GM21825 (cell line): ENCODE measurements around the gene HTRA2.
"Not testable (repeated sequence)": the region's sequence is repeated elsewhere in the genome, so short reads cannot be mapped to it uniquely, and the experiment has no call there.

Experiments used
- ATAC-seq: cut with Tn5 transposase; IDR thresholded peaks from one replicate; pipeline ENCODE4 v1.9.1; 2021; ENCODE audit warnings: mild to moderate bottlenecking, moderate library complexity; ENCODE audit not compliant: unreplicated experiment

The HTRA2 gene

DNA sequence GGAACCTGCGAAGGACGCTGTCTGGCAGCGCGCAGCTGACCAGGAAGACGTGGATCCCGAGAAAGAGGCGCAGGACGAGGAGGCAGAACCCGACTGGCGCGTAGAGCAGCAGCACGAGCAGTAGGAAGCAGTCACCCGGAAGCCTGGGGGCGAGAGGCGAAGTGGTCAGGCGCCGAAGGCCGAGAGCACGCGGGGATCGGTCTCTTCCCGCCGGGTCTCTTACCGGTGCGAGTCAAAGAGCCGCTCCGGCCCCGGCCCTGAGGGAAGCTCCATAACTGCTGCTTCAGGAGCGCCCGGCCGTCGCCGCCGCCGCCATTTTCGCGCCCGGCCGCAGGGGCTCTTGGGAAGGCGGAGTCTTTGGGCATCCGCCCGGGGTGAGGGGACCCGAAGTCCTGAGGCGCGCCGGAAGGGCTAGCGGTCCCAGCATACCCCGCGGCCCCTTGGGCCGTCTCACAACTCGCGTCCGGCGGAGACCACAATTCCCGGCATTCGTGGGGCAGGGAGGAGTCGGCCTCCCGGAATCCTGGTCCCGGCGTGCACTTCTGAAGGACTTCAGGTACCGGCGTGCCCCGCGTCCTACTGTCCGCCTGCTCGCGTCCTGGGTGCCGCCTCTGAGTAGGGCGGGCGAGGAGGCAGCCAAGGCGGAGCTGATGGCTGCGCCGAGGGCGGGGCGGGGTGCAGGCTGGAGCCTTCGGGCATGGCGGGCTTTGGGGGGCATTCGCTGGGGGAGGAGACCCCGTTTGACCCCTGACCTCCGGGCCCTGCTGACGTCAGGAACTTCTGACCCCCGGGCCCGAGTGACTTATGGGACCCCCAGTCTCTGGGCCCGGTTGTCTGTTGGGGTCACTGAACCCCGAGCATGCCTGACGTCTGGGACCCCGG lies at the start of gene HTRA2, which contains the start of gene AUP1:
Gene HTRA2, plus strand, starts transcription at position 577 of the 882 bp plus-strand sequence. Its CDS starts 74 bp downstream, at position 651.
Gene AUP1, minus strand, starts transcription at position 350 of the 882 bp plus-strand sequence. Its CDS starts 77 bp downstream, at position 273.
- ATAC-seq = peak; percentile 76

DNA sequence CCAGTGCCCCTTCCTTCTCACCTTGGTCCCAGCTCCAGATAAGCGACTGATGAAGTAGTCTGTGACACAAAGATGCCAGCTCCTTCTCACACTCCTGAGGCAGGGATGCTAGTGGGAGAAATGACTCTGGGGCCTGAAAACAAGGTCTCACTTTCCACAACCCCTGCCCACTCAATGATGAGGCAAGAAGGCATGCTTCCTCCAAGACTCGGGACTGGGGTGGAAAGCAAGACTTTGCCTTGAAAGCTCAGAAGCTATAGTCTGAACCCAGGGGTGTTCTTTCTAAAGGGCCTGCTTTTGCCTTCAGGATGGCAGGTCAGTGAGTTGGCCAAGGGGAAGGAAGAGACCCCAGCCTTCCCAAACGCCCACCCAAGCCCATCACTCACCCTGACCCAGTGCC lies 48.3 kb upstream of the HTRA2 start:
- ATAC-seq = no peak

DNA sequence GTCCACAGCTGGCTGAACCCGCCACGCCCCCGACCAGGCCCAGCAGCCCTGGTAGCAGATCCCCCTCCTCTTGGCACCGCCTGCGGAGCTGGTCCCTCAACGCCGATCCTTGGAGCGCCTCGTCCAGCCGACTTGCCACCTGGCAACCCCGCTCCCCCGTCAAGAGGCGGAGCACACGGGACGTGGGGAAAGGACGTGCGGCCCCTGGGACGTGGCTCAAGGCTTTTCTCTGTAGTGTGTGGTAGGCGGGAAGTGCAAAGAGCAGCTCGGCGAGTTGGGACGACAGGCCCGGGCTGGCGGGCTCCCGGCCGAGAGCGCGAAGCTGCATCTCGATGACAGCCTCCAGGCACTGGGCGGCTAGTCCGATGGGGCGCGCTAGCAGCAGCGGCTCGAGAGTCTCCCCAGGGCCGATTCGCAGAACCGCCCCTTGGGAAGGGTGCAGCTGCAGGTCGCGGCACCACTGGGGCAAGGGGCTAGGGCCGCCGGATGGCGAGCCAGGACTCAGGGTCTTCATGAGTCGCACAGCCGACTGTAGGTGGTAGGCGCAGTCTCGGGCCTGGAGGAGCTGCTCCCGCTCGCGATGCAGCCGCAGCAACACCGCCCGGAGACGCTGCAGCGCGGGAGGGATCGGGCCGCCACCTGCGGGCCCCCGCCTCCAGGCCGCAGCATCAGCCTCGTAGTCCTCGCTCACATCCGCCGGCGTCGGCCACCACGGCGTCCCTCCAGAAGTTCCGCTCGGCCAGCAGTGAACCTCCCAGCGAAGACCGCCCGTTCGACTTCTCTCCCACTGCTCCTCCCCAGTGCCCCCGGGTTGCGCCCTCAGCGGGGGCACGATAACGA lies 47.6 kb upstream of the HTRA2 start:
- ATAC-seq = peak; percentile 39

DNA sequence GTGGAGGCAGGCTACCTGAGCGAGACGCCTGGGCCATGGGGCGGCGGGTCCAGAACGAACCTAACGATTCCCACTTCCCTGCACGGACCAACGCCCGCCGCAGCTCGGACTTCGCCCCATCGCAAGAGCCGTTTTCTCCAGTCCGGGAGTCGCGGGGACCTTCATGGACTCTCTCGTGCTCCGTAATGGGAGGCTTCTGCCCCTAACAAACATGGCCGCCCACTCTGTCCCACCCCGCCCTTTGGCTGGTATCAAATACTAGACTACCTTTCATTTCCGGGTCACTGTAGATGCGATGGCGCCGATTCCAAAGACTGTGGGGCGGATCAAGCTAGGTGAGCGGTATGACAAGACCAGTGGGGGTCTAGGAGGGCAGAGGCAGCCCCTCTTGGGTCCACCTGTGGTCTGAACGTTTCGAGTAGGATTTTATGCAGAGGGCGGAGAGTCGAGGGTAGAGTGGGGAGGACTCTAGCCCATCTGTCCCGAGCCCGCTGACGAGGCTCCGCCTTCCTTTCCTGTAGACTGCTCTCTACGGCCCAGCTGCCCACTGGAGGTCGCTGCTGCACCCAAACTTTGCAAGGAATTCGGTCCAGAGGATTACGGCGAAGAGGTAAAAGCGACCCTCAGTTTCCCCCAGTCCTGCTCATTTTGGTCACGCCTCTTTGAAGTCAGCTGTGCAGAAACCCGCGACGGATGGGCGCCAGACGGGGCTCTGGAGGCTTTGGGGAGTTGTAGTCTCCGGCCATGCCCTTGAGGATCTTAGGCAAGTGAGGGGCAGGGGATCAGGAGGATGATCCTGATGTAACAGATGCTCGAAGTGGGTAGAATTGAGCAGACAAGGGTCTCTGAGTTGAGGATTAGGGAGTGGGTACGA lies 46.7 kb upstream of the HTRA2 start, which contains the start of the genes CCDC142 and TTC31:
Gene CCDC142, minus strand, starts transcription at position 198 of the 874 bp plus-strand sequence. Its CDS starts 161 bp downstream, at position 37.
Gene TTC31, plus strand, starts transcription at position 281 of the 874 bp plus-strand sequence. Its CDS starts 15 bp downstream, at position 296.
- peak; percentile 87 for ATAC-seq

DNA sequence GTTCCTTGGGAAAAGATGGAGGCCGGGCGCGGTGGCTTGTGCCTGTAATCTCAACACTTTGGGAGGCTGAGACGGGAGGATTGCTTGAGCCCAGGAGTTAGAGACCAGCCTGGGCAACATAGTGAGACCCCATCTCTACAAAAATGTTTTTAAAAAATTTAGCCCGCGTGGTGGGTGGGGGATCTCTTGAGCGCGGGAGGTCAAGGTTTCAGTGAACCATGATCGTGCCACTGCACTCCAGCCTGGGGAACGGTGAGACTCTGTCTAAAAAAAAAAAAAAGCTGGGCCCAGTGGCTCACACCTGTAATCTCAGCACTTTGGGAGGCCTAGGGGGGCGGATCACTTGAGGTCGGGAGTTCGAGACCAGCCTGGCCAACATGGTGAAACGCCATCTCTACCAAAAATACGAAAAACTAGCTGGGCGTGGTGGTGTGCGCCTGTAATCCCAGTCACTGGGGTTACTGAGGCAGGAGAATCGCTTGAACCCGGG lies 46.0 kb upstream of the HTRA2 start:
- not testable (repeated sequence) for ATAC-seq

DNA sequence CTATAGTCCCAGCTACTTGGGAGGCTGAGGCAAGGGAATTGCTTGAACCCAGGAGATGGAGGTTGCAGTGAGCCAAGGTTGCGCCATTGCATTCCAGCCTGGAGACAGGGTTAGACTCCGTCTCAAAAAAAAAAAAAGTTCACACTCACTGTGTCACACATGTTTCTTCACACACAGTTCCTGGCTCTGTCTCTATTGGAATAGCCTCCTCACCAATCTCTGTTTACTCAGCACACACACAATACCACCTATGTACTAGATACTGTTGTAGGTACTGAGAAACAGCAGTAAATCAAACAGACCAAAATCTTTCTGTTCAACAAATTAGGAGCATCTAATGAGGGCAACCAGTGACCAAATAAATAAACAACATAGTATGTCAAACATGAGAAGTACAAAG lies 43.6 kb upstream of the HTRA2 start:
- no peak for ATAC-seq

DNA sequence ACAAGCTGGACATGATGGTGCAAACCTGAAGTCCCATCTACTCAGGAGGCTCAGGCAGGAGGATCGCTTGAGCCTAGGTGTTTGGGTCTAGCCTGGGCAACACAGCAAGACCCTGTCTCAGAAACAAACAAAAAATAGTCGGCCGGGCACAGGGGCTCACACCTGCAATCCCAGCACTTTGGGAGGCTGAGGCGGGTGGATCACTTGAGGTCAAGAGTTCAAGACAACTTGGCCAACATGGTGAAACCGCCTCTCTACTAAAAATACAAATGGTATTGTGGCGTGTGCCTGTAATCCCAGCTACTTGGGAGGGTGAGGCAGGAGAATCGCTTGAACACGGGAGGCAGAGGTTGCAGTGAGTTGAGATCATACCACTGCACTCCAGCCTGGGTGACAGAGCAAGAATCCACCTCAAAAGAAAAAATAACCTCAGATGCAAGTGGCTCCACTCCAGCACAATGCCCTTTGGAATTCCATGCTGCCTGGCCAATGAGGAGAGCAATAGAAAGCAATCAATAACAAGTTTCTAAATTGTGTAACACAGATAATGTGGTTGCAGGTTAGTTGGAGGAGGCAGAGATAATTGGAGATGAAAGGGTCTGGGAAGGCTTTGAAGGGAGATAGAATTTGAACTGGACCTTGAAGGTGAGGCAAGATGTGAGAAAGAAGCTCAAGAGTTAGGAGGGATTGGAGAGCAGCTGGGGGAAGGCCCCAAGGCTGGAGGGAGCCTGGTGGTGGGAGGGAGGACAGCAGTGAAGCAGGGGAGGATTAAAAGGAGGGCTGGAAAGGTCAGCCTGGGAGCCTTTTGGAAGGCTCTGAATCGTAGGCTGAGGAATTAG lies 40.9 kb upstream of the HTRA2 start:
- no peak for ATAC-seq

DNA sequence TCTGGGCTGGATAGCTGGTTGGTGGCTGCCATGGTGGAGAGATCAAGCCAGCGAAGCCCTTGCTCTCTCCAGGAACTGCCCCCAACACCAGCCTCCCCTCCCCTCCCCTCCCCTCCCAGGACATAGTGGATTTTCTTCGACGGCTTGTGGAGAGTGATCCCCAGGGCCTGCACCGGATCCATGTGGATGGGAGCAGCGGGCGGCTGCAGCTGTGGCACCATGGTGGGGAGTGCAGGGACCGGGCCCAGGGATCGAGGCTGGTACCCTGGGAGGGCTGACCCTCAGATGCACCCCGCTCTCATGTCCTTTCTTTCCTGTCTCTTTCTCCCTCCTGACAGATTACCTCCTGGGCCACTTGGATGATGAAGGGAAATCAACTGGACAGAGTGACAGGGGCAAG lies 39.8 kb upstream of the HTRA2 start:
- no peak for ATAC-seq

DNA sequence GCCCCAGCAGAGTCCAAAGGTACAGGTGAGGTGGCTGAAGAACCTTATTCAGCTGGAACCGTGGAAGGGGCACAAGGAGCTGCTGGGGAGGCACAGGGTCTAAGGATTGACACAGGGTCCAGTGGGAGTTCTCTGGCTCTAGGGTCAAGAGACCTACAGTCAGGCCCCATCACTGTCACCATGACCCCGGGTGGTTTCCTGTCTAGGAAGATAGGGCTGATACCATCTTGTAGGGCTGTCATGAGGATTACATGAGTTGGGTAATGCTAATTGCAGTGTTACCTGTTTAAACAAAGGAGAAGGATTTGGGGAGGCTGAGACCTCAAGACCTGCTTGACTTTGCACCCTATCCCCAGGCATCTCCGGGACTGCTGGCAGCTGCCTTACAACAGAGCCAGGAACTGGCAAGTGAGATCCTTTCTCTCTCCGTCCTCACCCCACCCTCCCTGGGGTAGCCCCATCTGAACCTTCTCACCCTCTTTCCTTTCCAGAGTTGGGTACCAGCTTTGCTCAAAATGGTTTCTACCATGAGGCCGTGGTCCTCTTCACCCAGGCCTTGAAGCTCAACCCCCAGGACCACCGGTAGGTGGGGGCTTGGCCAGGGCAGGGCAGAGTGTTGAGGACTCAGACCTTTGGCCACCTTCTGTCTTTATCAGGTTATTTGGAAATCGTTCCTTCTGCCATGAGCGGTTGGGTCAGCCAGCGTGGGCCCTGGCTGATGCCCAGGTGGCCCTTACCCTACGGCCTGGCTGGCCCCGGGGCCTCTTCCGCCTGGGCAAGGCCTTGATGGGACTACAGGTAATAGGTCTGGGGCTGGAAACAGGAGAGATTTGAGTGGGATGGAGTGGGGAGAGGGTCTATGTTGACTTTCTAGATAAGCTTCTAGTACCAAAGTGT lies 37.8 kb upstream of the HTRA2 start:
- no peak for ATAC-seq

DNA sequence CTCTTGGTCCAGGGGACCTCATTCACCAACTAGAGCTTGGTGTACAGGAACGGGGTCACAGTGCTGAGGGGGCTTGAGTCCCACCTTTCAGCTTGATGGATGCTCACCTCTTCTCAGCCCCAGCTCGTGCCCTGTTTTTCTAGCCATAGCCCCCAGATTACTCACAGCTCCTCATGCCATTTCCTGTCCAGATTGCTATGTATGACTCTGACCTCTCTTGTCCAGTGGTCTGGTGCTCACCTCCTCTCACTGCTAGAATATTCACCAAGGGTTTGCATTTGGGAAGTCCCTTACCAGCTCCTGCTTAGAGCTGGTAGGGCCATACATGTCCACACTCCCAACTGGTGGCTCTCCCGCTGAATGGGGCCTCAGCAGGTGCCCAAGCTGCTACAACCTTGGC lies 36.2 kb upstream of the HTRA2 start:
- no peak for ATAC-seq

DNA sequence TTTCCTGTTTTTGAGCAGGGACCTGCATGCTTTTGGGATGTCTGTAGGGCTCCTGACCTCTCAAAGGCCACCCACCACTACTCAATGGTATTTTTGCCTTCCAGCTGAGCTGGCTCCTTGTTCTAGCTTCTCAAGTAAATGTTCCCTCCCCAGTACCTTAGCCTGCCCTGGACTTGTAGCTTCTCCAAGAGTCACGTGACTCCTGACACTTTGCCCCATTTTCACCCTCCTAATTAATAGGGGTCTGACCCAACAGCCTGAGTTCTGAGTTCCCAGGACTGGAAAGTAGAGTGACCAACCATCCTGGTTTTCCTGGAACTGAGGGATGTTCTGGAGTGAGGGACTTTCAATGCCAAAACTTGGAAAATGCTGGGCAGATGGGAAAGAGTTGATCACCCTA lies 34.3 kb upstream of the HTRA2 start:
- ATAC-seq = no peak

DNA sequence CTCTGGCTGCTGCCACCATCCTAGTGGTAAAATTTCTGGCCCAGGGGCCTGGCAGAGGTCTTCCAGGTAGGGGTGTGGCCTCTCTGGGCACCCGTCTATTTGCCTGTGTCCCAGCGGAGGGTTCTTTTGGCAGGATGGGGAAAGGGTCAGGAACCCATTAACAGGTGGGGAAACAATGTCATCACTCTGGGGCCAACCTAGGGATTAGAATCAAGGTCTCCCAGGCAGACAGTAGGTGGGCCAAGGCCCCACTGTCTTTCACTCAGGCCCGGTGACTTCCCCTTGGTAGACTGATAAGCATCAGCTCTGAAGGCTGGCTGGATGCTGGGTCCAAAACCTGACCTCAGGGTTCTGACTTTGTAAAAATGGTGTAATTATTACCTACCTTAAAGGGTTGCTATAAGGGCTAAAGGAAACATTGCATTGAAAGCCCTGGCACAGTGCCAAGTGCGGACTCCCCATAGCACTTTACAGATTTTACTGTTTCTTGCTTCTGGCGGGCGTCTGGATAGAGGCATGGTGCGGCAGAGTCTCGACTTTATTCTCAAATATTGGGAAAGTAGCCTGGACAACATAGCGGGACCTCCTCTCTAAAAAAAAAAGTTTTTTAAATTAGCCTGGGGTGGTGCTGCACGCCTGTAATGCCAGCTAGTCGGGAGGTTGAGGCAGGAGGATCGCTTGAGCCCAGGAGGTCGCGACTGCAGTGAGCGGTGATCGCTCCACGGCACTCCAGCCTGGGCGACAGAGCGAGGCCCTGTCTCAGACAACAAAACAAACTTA lies 32.5 kb upstream of the HTRA2 start:
- no peak for ATAC-seq

DNA sequence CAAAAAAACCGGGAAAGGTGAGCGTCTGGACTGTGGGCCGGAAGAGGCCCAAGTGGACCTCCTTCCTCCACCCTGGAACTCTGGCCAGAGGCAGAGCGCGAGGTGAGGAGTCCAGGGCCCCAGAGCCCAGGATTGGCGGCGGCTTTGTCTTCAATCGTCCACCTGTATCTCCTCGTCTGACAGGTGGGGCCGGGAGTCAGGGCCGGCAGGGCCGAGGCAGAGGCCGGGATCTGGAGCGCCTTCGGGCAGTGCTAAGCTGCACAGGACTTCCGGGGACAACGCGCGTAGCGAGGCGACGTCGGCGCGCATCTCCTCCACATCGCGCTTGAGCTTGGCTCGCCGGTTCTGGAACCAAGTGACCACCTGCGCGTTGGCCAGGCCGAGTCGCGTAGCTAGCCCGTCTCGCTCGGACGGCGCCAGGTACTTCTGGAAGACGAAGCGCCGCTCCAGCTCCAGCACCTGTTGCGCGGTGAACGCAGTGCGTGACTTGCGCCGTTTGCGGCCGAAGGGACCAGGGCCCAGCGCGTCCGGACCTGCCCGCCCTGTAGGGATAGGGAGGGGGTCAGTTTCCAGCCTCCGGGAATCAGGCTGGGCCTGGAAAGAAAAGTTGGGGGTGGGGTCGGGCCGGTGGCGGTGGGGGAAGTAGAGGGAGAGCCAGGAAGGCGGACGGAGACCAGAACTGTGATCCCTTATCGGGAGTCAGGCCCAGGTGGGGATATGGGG lies 31.8 kb upstream of the HTRA2 start:
- ATAC-seq = no peak

DNA sequence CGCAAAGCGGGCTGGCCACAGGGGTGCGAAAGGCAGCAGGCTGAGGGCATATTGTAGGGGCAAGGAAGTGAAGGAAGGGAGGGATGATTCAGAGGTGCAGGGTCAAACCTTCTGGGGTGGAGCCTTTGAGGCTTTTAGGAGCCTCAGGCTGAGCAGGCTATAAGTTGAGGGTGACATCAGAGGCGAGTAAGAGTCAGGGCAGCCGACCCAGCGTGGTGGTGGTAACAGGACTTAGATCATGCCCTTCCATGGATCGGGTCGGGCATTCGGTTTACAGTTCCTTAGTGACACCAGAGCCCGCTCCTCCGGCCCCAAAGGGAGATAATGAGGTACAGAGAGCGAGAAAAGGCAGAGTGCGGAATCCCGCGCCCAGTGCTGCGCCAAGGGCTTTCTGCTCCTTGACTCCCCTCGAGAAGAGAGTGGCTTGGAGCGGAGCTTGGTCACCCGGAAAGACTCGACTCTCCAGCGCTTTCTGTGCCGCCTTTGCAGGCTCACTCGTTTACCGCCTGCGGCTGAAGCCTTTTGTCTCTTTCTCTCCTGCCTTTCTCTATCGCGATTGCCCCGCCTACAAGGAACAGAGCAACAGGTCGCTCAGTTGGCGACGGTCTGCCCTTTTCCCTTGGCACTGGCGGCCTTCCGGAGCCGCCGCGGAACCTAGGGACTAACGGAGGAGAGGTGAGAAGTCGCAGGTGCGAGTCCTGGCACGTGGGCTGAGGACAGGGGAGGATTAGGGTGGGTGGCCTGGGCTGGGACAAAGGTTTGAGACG lies 31.1 kb upstream of the HTRA2 start:
- ATAC-seq = no peak

DNA sequence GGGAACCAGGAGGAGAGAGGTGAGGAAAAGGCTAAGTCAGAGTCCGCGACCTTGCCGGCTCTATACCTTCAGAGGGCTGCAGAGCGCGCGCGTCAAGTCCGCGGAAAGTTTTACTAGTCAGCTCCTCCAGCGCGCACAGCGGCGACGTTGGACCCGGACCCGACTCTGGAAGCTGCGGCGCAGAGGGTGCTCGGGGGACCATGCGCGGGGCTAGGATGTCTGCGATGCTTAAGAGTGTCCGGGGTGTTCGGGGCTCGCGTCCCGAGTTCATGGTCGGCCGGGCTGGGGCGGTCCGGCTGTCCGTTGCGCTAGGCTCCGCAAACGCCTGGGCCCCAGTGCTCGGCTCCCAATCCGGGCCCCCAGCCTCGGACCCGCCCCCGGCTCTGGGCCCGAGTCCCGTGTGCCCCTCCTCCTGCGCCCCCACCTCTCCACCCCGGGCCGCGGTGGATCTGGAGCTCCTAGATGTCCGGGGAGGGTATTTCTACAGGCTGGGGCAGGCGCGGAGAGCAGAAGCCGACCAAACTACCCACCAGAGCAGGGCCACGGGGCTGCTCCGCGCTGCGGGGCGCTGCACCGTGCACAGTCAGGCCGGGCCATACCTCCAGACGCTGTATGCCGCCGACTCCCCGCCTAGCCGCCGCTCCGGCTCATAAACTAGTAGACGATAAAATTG lies 30.3 kb upstream of the HTRA2 start, which contains the start of gene LBX2:
Gene LBX2, minus strand, starts transcription at position 337 of the 673 bp plus-strand sequence. Its CDS starts 66 bp downstream, at position 271.
- ATAC-seq = no peak
